ENCODE results near the gene DGKI. TPM values are rescaled to one million over a fixed set of nuclear protein-coding genes. Genes with fewer than 3 reads are reported as not detected.
A peak's percentile ranks its signal among the peaks of the same experiment; 100 is the strongest.

Gene DGKI
- total RNA-seq, 1 experiment from 2014 or later: 0.79 TPM

DNA sequence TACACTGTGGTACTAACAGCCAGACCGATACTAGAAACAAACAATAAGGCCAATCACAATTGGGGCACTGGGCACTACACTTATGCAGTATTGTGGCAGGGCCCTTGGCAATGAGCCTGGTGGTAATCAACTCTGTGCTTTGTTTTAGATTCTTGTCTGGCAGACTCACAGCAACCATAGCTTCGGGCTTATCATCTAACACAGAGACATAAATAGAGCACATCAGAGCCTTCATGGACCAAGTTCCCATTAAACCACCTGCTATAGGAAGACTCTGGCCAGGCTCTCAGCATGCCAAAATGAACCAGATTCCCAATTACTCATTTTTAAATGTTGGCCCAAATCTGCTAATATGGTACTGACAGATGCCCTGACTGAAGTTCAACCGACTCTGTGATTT lies 218.6 kb downstream of the DGKI start:
- no peak for ATAC-seq
- ChIA-PET POLR2A (no interaction called here), CTCF (interaction anchor here (0.8 to 1.1 kb wide), 2 partner anchors 22 to 28 kb away, joined by 3 read pairs; no protein-coding TSS in a partner anchor)
- no peak for DNase-seq (ENCODE audit: low spot score)
- no peak overlapping the region for H3K4me3 Mint-ChIP-seq
- no peaks in the 10 kb centered on the region for H3K36me3 Mint-ChIP-seq
- no peak overlapping the region for H3K27ac Mint-ChIP-seq
- TF ChIP-seq TP53 (CRISPR knock-in tag; IDR thresholded peaks at IDR 0.05): no peak
- TF ChIP-seq EMX1 (CRISPR knock-in tag; IDR thresholded peaks at IDR 0.05): no peak
- no peak for TF ChIP-seq ZNF416 (CRISPR knock-in tag; IDR thresholded peaks at IDR 0.05)
- no peak for TF ChIP-seq MYBL2 (CRISPR knock-in tag; IDR thresholded peaks at IDR 0.05)
- TF ChIP-seq RELA (CRISPR knock-in tag; IDR thresholded peaks at IDR 0.05; ENCODE audit: borderline replicate concordance): no peak
- TF ChIP-seq E2F1 (CRISPR knock-in tag; IDR thresholded peaks at IDR 0.05): no peak
- no peak for TF ChIP-seq TCF7 (CRISPR knock-in tag; IDR thresholded peaks at IDR 0.05; ENCODE audit: low read depth)
- TF ChIP-seq STAT6 (CRISPR knock-in tag; conservative IDR thresholded peaks at IDR 0.05; ENCODE audit: low read depth): no peak
- no peak for TF ChIP-seq ZNF281 (CRISPR knock-in tag; IDR thresholded peaks at IDR 0.05)
- TF ChIP-seq FOXP1 (CRISPR knock-in tag; IDR thresholded peaks at IDR 0.05; ENCODE audit: borderline replicate concordance): no peak
- TF ChIP-seq, protein P1, sequence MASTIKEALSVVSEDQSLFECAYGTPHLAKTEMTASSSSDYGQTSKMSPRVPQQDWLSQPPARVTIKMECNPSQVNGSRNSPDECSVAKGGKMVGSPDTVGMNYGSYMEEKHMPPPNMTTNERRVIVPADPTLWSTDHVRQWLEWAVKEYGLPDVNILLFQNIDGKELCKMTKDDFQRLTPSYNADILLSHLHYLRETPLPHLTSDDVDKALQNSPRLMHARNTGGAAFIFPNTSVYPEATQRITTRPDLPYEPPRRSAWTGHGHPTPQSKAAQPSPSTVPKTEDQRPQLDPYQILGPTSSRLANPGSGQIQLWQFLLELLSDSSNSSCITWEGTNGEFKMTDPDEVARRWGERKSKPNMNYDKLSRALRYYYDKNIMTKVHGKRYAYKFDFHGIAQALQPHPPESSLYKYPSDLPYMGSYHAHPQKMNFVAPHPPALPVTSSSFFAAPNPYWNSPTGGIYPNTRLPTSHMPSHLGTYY (CRISPR knock-in tag; IDR thresholded peaks at IDR 0.05): no peak
- no peak for TF ChIP-seq ZNF232 (CRISPR knock-in tag; IDR thresholded peaks at IDR 0.05)
- no peak for TF ChIP-seq KAT7 (CRISPR knock-in tag; IDR thresholded peaks at IDR 0.05; ENCODE audit: borderline replicate concordance)
- H3K4me1 Mint-ChIP-seq: no peaks in the 10 kb centered on the region
- H3K9me3 Mint-ChIP-seq: peaks cover 4% of the 10 kb centered on the region
- no peaks in the 10 kb centered on the region; the same call in 1 of the 2 replicates for H3K27me3 Mint-ChIP-seq (ENCODE audit: low read depth)

DNA sequence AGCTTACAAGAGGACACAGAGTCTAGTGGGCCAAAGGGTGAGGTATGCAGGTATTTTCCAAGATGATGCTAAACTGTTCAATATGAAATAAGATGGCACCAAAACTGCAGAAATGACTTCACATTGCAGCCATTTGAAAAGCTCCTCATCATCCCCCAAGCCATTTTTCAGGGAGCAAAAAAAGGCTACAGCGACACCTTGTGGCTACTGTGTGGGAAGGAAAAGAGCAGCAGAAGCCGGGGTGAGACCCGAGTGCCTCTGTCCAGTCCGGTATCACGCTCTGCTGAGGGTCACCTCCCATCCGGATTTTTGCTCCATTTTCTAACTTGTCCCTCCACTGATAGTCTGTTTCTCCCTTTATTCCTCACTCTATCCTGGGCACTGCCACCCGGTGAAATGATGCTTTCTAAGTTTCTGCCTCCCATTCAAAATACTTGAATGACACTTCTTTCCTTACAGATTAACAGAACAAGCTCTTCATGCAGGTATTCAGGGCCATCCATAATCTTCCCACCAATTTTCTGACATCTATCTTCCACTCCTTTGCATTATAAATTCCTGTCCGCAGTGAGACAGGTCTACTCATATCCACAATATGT lies 220.2 kb downstream of the DGKI start:
- peaks cover 4% of the 10 kb centered on the region; the same call in 1 of the 2 replicates for H3K9me3 Mint-ChIP-seq
- H3K36me3 Mint-ChIP-seq: no peaks in the 10 kb centered on the region
- CTCF ChIA-PET: interaction anchor here (0.6 to 2.6 kb wide), 46 partner anchors 9 to 1226 kb away, joined by 3 to 28 read pairs (median 3); partner anchors contain the start of gene DGKI
- no peaks in the 10 kb centered on the region for H3K4me1 Mint-ChIP-seq
- no peak overlapping the region for H3K4me3 Mint-ChIP-seq
- ATAC-seq (peak; percentile 93), DNase-seq (ENCODE audit: low spot score) (peak; percentile 75)
- no peaks in the 10 kb centered on the region; the same call in 1 of the 2 replicates for H3K27me3 Mint-ChIP-seq (ENCODE audit: low read depth)
- H3K27ac Mint-ChIP-seq: no peak overlapping the region
- POLR2A ChIA-PET: no interaction called here
- TF ChIP-seq, protein P2, sequence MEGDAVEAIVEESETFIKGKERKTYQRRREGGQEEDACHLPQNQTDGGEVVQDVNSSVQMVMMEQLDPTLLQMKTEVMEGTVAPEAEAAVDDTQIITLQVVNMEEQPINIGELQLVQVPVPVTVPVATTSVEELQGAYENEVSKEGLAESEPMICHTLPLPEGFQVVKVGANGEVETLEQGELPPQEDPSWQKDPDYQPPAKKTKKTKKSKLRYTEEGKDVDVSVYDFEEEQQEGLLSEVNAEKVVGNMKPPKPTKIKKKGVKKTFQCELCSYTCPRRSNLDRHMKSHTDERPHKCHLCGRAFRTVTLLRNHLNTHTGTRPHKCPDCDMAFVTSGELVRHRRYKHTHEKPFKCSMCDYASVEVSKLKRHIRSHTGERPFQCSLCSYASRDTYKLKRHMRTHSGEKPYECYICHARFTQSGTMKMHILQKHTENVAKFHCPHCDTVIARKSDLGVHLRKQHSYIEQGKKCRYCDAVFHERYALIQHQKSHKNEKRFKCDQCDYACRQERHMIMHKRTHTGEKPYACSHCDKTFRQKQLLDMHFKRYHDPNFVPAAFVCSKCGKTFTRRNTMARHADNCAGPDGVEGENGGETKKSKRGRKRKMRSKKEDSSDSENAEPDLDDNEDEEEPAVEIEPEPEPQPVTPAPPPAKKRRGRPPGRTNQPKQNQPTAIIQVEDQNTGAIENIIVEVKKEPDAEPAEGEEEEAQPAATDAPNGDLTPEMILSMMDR (IDR thresholded peaks at IDR 0.05): peak; percentile 81
- no peak for TF ChIP-seq CREB1 (CRISPR knock-in tag; IDR thresholded peaks at IDR 0.05)
